HG02970 (cell line): ENCODE measurements around the gene METTL15.
"Not testable (repeated sequence)": the region's sequence is repeated elsewhere in the genome, so short reads cannot be mapped to it uniquely, and the experiment has no call there.

Experiments used
- ATAC-seq: cut with Tn5 transposase; IDR thresholded peaks from one replicate; pipeline ENCODE4 v1.9.1; 2021; ENCODE audit warnings: mild to moderate bottlenecking, moderate library complexity, moderate number of reproducible peaks; ENCODE audit not compliant: unreplicated experiment, low FRiP score

The METTL15 gene

GRCh38 chr11:28170759-28171158, 62.6 kb downstream of the METTL15 start:
- no peak for ATAC-seq

DNA sequence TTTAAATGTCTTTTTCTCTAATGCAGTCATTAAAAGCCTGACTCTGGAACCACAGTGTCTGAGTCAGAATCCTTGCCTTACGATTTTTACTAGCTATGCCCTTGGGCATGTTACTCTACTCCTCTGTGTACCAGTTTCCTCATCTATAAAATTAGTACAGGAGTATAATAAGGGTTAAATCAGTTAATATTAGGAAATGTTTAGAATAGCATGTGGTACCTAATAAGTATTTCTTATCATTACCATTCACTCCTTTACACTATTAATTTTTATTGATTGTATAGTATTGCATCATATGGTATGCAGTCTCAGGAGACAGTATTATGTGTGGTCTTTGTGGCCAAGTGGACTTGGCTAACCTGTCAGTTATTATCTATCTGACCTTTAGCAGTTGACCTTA, 68.2 kb downstream of the METTL15 start:
- no peak for ATAC-seq

DNA sequence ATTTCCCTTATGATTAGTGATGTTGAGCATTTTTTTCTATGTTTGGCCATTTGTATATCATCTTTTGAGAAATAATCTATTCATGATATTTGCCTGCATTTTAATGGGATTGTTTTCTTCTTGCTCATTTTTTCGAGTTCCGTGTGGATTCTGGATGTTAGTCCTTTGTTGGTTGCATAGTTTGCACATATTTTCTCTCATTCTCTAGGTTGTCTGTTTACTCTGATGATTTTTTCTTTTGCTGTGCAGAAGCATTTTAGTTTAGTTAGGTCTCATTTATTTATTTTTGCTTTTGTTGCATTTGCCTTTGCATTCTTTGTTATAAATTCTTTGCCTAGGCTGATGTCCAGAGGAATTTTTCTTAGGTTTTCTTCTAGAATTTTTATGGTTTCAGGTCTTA, 87.3 kb downstream of the METTL15 start:
- no peak for ATAC-seq

GRCh38 chr11:28209906-28210305, 101.7 kb downstream of the METTL15 start:
- ATAC-seq, result no peak

DNA sequence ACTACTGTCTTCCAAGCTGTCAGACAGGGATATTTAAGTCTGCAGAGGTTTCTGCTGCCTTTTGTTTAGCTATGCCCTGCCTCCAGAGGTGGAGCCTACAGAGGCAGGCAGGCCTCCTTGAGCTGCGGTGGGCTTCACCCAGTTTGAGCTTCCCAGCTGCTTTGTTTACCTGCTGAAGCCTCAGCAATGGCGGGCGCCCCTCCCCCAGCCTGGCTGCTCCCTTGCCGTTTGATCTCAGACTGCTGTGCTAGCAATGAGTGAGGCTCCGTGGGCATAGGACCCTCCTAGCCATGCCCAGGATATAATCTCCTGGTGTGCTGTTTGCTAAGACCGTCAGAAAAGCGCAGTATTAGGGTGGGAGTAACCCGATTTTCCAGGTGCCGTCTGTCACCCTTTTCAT, 113.9 kb downstream of the METTL15 start:
- ATAC-seq, result not testable (repeated sequence)

GRCh38 chr11:28223577-28223976, 115.4 kb downstream of the METTL15 start:
- ATAC-seq, result no peak

DNA sequence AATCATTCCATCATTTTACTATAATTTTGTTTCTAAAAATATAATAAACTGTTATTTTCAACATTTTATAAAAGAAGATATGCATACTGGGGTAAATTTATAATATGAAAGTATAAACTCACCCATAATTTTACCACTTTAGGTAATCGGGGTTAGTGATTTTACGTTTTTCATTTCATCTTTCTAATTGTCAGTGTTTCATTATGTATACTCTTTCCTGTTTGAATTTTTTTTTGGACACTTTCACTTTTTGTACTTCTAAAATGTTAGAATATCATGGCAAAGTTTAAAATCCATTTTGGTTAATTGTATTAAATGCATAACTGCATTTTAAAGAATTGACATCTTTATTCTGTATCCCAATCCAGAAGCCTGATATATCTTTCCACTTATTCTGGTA, 115.8 kb downstream of the METTL15 start:
- no peak for ATAC-seq

DNA sequence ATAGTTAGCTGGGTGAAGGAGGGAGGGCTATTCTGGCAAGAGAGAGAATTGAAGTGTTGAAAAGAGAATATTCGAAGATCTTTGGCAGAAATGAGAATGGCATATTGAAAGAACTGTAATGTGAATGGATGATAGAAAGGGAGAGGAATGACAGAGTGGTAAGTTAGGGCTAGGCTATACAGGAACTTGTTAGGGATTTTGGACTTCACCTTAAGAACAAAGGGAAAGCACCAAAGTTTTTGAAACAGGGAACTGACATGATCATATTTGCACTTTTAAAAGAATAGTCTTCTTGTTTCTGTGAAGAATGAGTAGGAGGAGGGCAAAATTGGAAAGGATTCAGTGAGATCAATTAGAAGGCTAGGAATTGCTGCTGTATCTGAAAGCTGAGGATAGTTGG, 119.3 kb downstream of the METTL15 start:
- no peak for ATAC-seq

DNA sequence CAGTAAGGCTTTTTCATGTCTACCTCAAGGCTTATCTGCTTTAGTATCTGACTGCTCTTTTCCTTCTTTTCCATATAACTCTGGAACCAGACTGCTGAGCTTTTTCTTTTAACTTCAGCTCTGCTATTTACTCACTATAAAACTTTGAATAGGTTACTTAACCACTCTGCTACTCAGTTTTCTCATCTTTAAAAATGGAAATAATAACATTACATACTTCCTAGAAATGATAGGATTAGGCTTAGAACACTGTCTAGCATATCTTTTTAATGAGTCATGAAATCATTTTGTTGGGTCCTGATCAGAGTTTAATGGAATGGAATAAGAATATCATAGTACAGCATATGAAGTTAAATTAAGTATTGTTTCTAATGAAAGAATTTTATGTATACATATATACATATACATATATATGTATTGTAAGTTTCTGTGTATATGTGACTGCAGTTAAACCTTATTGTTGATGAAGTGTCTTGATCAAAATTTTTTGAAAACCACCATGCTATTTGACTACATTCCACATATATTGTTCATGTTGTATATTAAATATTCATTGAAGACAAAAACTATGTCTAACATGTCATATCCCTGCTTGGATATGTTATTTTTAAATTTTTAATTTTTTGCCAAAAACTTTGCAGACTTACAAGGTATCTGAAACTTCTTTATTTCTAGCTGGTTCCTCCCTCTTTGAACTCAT, 120.2 kb downstream of the METTL15 start:
- no peak for ATAC-seq

DNA sequence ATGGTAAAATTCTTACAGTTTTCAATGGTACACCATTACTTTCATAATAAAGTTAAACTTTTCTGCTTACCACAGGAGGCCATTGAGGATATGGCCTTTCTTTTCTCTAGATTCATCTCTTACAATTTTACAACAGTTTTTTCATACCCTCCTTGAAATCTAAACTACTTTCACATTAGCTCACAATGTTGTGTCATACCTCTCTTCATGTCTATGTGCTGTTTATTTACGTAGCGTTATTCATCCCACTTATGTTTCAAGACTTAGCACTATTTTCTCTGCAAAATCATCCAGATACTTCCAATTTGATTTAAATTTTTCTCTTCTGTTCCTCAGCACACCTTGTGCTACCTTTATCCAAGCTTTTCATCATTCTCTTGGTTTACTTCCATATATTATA, 123.3 kb downstream of the METTL15 start:
- ATAC-seq, result no peak

- no peak for ATAC-seq
Observed at GRCh38 chr11:28232649-28233048, 124.5 kb downstream of the METTL15 start.

DNA sequence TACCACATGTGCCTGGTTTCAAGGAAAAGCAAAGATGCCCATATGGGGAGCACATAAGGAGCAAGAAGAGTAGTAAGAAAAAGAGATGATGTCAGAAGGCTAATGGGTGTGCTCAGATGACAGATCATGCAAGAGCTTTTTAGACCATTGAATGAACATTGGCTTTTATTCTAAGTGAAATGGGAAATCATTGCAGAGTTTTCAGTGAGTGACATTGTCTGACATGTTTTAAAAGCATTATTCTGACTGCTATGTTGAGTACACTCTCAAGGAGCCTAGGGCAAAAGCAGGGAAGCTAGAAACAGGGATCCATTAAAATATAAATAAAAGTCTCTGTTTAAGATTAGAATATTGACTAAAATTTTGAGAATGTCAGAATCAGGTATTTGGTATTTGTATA, 133.6 kb downstream of the METTL15 start:
- ATAC-seq, result no peak

GRCh38 chr11:28242596-28242995, 134.4 kb downstream of the METTL15 start:
- ATAC-seq, result no peak

DNA sequence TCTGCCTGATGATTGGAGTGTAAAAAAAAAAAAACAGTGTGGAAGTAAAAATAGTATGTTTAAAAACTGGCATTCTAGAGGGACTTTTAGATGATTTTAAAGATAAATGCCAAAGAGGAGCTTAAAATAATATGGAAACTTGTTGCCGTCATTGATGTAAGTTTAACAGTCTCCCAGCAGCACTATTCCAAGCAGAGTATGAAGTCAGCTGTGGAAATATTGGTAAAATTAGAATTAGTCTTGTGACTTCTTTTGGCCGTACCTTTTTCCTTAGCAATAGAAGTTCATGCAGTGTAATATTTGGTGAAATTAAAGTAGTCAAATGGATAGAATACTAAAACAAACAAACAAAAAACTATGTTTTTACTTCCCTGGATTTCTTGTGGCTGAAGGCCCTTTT, 134.9 kb downstream of the METTL15 start:
- ATAC-seq, result no peak

DNA sequence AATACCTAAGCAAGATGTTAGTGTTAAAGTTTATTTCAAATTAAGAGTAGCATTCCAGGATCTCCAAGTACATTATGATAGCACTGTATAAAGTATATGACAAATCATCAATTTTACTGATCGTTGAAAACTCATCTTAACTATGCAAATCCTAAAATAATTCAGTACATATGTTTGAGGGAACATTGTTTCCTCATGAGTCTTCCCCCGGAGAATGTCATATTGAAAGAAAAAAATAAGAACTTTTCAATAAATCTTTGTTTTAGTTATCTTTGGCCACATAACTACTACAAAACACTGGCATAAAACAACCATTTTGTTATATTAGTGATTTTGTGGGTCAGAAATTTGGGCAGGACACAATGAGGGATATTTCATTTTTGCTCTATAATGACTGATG, 135.4 kb downstream of the METTL15 start:
- no peak for ATAC-seq

DNA sequence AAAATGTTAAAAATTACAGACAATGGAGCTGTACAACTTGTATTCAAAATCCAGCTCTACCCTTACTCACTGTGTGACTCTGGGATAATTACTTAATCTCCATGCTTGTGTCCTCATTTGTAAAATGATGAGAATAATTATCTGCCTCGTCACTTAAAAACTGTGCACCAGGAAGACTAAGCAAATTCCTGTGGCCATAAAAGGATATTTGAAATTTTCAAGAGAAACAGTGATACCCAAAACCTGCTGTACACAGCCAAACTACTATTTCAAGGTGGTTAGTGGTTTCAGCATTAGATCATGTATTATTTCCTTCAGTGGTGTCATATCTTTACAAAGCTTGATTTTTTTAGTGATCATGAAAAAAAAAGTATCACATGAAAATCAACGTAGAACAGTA, 136.9 kb downstream of the METTL15 start:
- no peak for ATAC-seq

DNA sequence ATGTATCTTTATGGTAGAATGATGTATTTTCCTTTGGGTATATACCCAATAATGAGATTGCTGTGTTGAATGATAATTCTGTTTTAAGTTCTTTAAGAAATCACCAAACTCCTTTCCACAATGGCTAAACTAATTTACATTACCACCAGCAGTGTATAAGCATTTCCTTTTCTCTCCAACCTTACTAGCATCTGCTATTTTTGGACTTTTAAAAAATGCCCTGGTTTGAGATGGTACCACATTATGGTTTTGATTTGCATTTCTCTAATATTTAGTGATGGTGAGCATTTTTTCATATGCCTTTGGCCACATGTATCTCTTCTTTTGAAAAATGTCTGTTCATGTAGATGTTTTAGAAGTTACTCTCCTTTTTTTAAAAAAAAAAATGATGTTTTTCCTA, 142.0 kb downstream of the METTL15 start:
- ATAC-seq, result no peak

- ATAC-seq, result no peak
Observed at GRCh38 chr11:28251257-28251656, 143.1 kb downstream of the METTL15 start.

DNA sequence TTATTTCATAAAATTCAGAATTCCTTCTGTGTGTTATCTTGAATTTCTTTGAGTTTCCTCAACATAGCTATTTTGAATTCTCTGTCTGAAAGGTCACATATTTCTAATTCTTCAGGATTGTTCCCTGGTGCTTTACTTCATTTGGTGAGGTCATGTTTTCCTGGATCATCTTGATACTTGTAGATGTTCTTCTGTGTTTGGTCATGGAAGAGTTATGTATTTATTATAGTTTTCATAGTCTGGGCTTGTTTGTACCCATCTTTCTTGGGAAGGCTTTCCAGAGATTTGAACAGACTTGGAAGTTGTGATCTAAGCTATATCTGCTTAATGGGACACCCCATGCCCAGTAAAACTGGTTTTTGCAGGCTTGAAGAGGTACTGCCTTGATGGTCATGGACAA, 149.6 kb downstream of the METTL15 start:
- ATAC-seq, result no peak

DNA sequence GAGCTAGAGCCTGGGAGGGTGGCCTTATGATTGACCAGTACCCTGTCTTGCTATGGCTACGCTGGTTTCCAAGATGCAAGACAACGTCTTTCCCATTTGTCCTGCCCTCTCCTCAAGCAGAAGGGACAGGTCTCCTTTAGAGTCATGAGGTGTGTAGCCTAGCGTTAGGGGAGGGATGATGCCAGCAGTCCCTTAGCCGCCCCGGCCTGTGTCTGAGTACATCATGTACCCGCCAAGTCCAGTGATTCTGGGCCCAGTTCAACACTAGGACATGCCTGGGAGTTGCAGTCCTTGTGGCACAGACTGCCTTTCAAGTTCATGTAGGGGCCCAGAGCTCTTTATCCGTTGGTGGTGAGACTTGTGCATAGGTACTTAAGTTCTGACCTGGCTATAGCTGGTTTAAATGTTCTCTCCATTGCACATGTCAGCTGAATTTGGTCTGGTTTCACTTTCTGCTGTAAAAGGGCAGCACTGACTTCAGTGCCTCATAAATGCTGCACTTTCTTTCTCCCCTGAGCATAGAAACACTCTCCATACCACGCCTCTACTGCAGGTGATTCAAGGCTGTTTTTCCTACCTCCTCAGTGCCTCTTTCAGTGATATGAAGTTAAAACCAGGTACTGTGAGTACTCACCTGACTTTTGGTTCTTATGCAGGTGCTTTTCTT, 151.1 kb downstream of the METTL15 start:
- no peak for ATAC-seq

DNA sequence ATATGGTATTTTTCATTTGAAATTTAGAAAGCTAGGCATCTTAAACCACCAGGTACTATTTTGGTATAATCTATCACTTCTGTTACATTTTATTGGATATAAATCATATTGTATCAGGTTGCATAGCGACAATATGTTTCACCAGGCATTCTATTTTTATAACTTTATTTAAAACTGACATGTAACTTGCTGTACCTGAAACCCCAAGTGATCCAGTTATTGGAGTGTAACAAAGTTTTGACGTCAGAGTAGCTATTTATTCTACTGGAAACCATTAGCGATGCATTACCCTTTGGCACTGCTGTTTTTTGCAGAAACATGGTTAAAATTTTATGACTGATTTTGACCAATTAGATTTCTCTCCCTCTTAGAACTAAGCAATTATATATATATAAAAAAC, 160.7 kb downstream of the METTL15 start:
- ATAC-seq, result no peak

GRCh38 chr11:28269586-28269985, 161.4 kb downstream of the METTL15 start:
- no peak for ATAC-seq
